ENCODE measurements around the gene FKBP14.

FKBP14 gene

DNA sequence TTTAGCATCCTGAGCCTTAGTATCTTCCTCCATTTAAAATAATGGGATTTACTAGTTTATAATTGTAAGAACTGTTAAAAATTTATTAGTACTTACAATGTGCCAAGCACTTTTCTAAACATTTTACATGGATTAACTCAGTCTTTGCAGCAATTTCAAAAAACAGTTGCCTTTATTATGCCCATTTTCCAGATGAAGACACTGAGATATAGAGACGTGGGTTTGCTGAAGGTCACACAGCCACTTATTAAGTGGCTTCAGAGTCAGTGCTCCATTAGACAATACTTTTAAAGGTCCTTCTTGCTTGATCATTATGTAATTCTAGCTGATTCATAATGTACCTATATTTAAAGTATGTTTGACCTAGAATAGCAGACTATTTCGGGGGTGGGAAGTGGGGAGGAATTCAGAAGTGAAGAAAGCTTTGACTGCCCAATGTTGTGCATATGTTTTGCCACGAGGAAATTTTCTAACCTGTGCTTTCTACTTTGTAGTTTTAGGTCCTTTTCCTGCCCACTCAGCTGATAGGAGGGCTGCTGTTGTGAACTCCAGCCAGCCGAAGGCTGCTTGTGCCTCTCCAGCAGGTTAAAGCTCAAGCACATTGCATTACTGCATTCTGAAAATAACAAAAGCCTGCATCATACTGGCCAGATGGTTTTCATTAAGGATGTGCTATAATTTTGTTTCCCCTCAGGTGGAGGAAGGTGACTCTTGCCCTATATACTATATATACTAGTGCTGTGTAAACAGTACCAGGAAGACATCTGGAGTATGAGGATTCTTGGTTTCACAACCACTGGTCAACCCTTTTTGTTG is 6.0 kb upstream of the FKBP14 start:
- peak; percentile 41 for DNase-seq

GRCh38 chr7:30029696-30030095 is 3.2 kb upstream of the FKBP14 start:
- peak; percentile 21 for DNase-seq

DNA sequence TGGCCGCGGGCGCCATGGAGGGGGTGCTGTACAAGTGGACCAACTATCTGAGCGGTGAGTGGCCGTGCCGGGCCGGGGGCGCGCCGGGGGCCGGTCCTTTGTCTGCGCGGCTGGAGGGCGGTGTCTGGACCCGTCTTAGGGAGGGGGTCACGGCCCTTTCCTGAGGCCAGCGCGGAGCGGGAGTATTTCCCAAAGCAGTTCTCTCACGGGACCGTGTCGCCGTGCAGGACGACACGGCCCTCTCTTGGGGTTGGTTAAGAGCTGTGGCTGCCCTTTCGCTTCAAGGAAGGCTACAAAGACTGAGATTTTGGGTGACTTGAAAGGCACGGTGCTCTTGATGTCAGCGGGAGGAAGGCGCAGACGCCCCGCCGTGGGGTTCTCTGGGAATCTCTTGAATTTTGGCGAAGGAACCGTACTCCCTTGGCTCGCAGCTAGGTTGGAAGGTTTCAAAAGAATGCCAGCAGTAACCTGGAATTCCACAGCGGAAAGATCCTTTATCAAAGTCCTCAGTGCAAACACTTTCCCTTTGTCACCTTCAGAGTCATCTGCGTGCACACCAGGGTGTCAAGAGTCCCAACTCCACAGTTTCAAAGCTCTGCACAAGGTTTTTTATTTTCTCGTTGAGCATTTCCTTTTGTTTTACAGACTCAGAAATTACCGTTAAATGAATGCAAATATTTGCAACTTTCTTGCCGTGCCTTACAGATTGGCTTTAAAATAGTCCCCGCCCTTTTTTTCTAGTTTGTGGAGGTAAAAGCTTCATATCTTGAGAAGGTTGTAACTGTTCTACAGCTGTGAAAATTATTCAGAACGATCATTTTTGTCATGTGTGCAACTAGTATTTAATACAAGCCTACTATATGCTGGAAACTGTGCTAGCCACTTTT is 2.5 kb upstream of the FKBP14 start:
- DNase-seq = peak; percentile 76

DNA sequence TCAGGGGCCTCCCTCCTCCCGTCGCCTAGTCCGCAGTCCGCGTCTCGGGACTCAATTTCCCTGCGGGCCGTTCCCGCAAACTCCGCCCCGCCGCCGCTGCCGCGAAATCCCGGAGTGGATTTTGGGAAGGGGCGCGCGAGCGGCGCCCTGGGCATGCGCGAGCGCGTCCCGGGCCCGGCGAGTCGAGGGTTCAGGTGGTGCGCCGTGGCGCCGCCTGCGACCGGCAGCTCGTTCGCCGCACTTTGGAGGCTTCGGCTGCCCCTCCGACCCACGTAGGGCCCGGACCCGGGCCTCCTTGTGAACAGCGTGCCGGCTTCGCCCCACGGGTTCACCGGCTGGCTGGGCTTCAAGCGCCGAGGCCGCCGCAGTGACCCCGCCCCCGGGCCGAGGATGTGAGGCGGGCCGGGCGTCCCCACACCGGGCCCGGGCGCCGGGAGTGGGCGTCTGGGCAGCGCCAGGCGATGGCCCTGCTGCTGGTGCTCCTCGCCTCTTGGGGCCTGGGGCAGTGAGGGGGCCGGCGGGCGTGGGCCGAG is 1.8 kb upstream of the FKBP14 start, which contains the start of gene PLEKHA8:
PLEKHA8 (plus strand) TSS at position 197 of the 533 bp plus-strand sequence. CDS start 351 bp downstream, outside the sequence.
- DNase-seq = peak; percentile 98

GRCh38 chr7:30027740-30028215 is 1.3 kb upstream of the FKBP14 start:
- peak; percentile 87 for DNase-seq

DNA sequence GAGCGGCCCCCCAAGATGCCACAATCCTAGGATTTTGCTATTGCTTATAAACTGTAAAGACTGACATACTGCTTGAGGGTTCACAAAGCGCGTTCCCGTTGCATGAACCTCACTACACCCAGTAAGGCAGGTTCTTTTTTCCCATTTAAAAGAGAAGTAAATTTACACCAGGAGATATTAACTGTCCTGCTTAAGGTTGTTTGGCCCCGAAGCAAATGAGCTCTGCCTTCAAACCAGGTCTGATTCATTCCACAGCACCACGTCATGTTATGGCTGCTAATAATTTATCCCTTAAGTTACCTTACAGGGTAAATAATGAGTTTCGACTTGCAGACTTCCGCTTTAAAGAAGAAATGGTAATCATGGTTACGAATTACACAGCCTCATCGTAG is 559 bp upstream of the FKBP14 start:
- DNase-seq = peak; percentile 90

- DNase-seq = no peak
Measured at GRCh38 chr7:30023524-30023923, 3.0 kb downstream of the FKBP14 start.

- DNase-seq = no peak
Measured at GRCh38 chr7:30022991-30023390, 3.5 kb downstream of the FKBP14 start.

GRCh38 chr7:30020535-30020934 is 6.0 kb downstream of the FKBP14 start:
- DNase-seq = peak; percentile 26

DNA sequence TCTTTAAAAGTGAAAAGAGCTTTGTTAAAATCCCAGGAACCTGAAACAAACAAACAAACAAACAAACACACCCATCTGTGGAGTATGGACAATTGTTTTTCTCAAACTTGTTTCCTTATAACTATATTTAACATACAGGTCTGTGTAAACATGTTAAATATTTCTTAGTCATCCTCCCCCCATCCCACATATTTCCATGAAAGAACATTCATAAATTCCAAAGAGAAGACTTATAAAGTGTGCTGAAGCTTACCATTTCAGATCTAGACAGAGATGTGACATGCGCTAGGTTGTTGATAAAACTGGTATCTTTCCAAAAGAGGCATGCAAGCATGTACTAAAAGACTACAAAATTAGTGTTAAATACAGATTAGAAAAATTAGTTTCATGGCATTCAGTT is 6.5 kb downstream of the FKBP14 start:
- peak; percentile 26 for DNase-seq

- DNase-seq = no peak
Measured at GRCh38 chr7:30019387-30019786, 7.1 kb downstream of the FKBP14 start.

- DNase-seq = no peak
Measured at GRCh38 chr7:30018451-30018850, 8.1 kb downstream of the FKBP14 start.

- DNase-seq = peak; percentile 21
Measured at GRCh38 chr7:30012757-30013156, 13.7 kb downstream of the FKBP14 start.

DNA sequence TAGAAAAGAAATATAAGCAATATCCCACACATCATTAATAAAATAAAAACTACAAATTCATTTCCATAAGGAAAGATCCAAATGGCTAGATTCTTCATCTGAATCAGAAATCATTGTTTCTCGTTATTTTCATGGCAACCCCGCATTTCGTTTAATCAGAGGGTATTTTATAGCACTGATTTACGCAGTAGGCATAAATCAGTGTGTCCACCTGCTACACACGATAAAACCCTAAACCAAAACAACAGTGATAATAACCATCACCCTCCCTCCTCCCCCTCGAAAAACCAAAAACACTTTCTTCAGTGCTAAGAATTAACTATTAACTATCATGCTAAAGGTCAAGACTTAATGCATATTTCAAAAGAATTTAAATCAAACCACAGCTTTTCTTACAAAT is 16.5 kb downstream of the FKBP14 start:
- no peak for DNase-seq

DNA sequence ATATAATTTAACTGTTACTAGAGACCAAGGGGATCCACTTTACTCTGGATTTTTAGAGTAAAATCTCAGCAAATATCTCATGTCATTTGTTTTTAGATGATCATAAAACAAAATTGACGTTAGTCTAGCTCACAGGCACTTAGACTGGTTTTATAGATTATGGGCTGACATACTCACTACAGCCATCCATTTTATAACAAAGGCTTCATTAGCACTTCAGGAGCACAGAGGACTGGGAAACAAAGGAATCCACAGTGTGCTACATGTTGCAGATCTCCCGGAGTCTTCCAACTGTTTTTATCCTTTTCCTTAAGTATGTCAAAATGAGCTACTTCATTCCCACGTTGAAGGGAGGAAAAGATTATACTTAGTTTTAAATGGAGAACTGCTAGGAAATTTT is 21.0 kb downstream of the FKBP14 start:
- DNase-seq = no peak

GRCh38 chr7:30003098-30003497 is 23.4 kb downstream of the FKBP14 start:
- no peak for DNase-seq

GRCh38 chr7:30001998-30002397 is 24.5 kb downstream of the FKBP14 start:
- DNase-seq = no peak

GRCh38 chr7:29998489-29998888 is 28.0 kb downstream of the FKBP14 start:
- no peak for DNase-seq

DNA sequence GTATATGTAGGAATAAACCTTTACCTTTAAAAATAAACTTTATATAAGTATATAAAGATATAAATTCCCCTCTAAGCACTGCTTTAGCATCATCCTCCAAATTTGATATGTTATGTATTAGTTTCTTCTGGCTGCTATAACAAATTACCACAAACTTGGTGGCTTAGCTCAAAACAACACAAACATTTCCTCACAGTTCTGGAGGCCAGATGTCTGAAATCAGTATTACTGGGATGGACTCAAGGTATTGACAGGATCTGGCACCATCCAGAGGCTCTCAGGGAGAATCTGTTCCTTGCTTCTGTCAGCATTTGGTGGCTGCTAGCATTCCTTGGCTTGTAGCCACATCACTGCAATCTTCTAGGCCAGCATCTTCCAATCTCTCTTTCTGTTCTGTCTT is 30.2 kb downstream of the FKBP14 start:
- no peak for DNase-seq

DNA sequence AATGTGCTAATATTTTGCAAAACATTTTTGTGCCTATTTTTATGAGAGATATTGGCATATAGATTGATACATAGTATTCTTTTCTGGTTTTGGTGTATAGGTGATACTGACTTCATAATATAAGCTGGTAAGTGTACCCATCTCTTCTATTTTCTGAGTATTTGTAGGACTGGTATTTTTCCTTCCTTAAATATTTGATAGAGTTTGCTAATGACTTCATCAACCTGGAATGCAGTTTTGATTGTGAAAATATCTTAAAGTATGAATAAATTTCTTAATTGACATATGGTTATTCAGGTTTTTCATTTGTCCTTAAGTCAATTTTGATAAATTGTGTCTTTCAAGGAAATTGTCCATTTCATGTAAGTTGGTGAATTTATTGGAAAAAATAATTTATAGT is 30.9 kb downstream of the FKBP14 start:
- DNase-seq = no peak

DNA sequence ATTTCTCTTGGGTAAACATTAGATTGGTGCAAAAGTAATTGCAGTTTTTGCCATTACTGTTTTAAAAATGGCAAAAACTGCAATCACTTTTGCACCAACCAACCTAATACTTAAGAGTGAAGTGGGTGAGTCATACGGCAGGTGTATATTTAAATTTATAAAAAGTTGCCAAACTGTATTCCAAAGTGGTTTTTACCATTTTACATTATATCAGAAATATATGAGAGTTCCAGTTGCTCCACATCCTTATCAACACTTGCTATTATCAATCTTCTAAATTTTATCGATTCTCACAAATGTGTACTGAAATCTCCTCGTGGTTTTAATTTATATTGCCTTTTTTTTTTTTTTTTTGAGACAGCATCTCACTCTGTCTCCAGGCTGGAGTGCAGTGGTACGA is 33.4 kb downstream of the FKBP14 start:
- DNase-seq = peak; percentile 87

GRCh38 chr7:29991937-29992336 is 34.6 kb downstream of the FKBP14 start:
- no peak for DNase-seq

GRCh38 chr7:29990931-29991330 is 35.6 kb downstream of the FKBP14 start:
- peak; percentile 36 for DNase-seq
